Spleen (tissue), 7 donors: ENCODE results near the gene NUMA1.

Source experiments
- CTCF ChIP-seq, 11 experiments: fragments of 200-600 bp in 7 of 11; fragments of 450-650 bp in 4 of 11; sonication (generic) in 4 of 11; IDR thresholded peaks in 8 of 11; conservative IDR thresholded peaks in 3 of 11; 1 replicate in 7 of 11; 2 replicates in 4 of 11; pipeline versions ENCODE4 v1.4.0 to v1.8.0; 2016 to 2021; ENCODE audit warnings: antibody characterized with exemption in 11 of 11, inconsistent platforms in 4 of 11, mild to moderate bottlenecking in 1 of 11
- POLR2A ChIP-seq, 3 donors: fragments of 450-650 bp; IDR thresholded peaks; one replicate each; pipeline ENCODE4 v1.5.1; 2017; ENCODE audit warnings: antibody characterized with exemption in 3 of 3, mild to moderate bottlenecking in 1 of 3
- POLR2AphosphoS5 ChIP-seq, 3 donors: sonication (generic); formaldehyde crosslinking; IDR thresholded peaks; one replicate each; pipeline ENCODE4 v1.5.1; 2017; ENCODE audit warnings: antibody characterized with exemption in 3 of 3
- donor health status: DM: no; HTN: no; CAD: no; lungs with moderate emphysema.
- donor health status: DM: no; HTN: no; CAD: no.
- donor health status: DM: no; HTN: no; CAD: no.

GRCh38 chr11:71979094-71979493, 101.2 kb downstream of the NUMA1 start:
- no peak for TF ChIP-seq CTCF (IDR thresholded peaks at IDR 0.05 in 8 of 11, conservative IDR thresholded peaks at IDR 0.05 in 3 of 11)
- TF ChIP-seq POLR2A (IDR thresholded peaks at IDR 0.05) = no peak
- TF ChIP-seq POLR2AphosphoS5 (IDR thresholded peaks at IDR 0.05) = no peak
